Stimulated activated CD8-positive, alpha-beta memory T cell treated with anti-CD3 and anti-CD28 coated beads, Interleukin-4, amount 100 ng/mL, for 24 hours (primary cell): ENCODE measurements around the gene GALNT9.
"Not testable (repeated sequence)": the region's sequence is repeated elsewhere in the genome, so short reads cannot be mapped to it uniquely, and the experiment has no call there.

Source experiments
- DNase-seq: peaks from one replicate; pipeline ENCODE4 v3.0.0-alpha.2; 2020; ENCODE audit warnings: low read depth

GALNT9 gene

DNA sequence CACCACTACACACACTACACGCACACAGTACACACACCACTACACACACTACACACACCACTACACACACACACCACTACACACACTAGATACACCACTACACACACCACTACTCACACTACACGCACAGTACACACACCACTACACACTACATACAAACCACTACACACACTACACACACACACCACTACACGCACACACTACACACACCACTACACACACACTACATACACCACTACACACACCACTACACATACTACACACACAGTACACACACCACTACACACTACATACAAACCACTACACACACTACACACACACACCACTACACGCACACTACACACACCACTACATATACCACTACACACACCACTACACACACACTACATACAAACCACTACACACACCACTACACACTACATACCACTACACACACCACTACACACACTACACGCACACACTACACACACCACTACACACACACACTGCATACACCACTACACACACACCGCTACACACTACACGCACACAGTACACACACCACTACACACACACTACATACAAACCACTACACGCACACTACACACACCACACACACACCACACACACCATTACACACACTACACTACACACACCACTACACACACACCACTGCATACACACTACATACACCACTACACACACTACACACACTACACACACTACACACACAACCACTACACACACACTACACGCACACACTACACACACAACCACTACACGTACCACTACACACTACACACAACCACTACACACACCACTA, 173.4 kb downstream of the GALNT9 start:
- no peak for DNase-seq

DNA sequence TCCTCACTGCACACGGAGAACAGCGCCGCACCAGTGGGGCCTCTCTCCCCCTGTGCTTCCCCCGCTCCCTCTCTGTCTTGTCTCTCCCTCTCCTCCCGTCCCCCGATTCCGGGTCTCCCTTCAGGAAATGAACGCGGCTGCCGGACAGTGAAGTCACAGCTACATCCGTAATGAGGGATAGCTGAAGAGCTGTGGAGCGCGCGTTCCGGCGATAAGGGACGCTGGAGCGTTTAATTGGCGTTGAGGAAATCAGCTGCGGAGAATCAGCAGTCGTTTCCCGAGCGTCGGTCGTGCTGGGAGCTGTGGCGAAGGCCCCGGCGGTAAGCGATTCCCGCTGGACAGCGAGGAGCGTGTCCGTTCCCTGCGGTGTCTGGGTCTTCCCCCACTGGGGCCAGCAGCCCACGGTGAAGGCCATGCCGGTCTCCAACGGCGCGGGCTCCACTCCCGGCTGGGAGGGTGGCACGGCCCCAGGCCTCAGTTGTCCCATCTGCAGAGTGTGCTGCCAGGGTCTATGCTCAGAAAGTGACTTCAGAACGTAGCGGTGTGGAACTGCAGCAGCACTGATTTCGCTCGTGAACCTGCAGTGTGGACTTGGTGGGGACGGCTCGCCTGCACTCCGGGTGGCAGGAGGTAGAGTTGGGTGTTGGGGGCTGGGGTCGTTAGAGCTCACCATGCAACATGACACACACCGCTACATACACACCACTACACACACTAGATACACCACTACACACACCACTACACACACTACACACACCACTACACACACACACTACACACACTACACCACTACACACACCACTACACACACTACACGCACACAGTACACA, 174.2 kb downstream of the GALNT9 start:
- DNase-seq = no peak

DNA sequence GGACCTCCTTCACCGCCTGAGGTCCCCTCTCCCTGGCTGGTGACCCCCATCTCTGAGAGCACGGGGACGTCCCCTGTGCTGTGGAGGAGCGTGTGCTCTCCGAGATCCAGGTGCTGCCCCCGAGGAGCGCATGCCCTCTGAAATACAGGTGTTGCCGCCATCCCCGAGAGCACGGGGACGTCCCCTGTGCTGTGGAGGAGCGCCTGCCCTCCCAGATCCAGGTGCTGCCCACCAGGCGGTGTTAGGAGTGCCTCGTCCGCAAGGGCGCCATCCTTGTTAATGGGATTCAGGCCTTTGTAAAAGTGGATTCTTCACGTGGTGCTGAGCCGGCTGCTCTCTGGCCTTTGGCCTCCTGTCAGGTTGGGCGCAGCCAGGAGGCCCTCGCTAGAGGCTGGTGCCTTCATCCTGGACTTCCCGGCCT, 175.0 kb downstream of the GALNT9 start:
- no peak for DNase-seq

DNA sequence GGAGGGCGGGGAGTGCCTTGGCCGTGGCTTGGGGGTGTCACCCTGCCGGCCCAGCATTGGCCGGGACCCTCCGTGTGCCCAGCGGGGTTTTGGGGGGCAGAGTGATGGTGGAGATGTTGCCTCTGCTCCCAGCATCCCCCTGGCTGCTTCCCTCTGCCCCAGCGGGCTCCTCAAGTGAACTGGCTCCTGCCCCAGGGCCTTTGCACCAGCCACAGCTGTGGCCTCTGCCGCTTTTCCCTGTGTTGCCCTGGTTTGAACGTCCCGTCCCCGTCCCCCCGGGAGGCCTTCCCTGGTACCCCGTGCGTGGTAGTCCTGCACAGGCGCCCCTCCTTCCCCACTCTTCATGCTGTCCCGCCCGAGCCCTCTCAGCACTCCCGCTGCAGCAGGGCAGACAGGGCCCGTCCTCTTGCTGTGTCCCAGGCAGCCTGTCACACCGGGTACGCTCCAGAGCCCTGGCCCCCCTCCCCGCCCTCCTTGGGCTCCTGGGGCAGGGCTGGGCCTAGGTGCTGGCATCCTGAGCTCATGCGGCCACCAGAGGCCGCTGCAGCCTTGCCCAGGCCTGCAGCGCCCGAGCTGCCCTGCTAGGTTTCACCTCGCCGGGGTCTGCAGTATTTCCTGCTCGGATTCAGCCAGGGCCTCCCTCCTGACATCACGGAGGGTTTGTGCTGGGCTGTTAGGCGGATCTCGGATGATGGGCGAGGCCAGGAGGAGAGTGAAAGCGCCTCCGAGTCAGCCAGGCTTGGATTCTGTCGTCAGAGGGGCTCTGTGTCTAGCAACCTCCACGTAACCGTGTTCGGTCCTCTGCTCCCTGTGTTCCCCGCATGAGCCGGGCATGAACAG, 175.7 kb downstream of the GALNT9 start:
- DNase-seq = peak; percentile 50

DNA sequence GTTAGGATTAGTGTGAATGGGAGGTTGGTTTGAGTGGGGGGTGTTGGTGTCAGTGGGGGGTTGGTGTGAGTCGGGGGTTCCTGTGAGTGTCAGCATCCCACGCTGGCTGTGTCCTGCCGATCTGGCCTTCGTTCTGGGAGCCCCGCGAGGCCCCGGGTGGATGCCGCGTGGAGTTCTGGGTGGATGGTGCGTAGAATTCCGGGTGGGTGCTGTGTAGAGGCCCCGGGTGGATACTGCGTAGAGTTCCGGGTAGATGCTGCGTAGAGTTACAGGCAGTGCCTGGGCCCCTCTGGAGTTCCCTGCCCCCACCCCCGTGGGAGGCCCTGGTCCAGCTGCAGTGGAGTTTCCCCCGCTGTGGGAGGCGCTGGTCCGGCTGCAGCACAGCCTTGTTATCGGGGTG, 176.4 kb downstream of the GALNT9 start:
- no peak for DNase-seq

DNA sequence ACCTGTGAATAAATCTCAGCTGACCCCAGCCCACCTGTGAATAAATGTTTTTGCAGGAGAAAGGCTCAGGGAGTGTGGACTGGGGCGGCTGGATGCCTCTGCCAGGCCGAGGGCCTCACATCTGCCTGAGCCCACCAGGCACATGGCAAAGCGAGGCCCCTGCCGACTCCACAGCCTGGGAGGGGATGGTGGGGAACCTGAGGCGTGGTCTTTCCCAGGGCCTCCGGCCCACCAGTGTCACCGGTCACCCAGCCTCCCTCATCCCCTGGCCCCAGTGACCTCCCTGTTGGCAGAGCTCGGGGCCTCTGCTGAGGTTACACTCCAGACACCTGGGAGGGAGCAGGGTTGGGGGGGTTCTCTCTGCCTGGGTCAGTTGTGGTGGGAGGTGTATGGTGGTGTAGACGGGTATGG, 177.0 kb downstream of the GALNT9 start:
- DNase-seq = no peak

DNA sequence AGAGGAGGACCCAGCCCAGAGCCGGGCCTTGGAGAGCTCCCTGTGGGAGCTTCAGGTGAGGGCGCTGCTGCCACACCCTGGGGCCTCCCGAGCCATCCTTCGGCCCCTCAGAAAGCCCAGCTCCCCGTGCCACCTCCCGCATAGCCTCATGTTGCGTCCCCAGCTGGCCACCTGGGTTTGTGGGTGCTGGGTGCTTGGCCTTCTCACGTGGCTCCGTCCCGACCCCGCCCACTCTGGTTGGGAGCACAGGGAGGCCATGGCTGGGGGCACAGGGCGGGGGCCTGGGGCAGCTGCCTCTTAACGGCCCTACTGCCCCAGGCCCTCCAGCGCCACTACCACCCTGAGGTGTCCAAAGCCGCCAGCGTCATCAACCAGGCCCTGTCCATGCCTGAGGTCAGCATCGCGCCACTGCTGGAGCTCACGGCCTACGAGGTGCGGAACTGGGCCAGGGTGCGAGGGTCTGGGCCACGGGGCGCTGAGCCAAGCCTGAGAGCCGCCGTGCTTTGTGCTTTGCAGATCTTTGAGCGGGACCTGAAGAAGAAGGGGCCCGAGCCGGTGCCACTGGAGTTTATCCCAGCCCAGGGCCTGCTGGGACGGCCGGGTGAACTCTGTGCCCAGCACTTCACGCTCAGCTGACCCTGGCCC, 177.5 kb downstream of the GALNT9 start:
- DNase-seq = no peak

DNA sequence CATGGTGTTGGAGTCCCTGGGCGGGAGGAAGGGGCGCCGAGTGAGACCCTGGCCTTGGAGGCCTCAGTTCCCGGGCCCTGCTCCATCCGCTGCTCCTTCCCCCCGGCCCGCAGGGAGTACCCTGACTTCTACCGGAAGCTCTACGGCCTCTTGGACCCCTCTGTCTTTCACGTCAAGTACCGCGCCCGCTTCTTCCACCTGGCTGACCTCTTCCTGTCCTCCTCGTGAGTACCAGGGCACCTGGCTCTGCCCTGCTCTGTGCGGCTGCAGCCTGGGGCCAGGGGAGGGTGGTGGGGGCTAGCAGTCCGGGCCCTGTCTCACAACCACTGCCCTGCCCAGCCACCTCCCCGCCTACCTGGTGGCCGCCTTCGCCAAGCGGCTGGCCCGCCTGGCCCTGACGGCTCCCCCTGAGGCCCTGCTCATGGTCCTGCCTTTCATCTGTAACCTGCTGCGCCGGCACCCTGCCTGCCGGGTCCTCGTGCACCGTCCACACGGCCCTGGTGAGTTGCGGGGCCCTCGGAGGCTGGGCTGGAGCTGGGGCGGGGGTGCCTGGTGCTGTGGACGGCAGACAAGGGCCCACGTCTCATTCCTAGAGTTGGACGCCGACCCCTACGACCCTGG, 178.1 kb downstream of the GALNT9 start:
- DNase-seq = no peak

DNA sequence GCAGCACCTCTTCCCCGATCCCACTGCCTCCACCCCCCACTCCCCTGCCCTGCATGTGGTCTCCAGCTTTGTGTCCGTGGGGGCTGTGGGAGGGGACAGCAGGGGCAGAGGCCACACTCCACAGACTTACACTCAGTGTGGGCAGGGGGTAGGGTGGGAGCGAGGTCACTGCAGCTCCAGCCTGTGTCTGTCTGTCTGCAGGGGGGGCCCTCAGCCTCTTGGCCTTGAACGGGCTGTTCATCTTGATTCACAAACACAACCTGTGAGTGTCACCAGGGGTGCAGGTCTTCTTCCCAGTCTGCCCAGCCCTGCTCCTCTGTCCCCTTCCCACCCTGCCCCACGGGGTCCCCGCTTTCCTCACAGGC, 178.6 kb downstream of the GALNT9 start:
- DNase-seq = no peak

DNA sequence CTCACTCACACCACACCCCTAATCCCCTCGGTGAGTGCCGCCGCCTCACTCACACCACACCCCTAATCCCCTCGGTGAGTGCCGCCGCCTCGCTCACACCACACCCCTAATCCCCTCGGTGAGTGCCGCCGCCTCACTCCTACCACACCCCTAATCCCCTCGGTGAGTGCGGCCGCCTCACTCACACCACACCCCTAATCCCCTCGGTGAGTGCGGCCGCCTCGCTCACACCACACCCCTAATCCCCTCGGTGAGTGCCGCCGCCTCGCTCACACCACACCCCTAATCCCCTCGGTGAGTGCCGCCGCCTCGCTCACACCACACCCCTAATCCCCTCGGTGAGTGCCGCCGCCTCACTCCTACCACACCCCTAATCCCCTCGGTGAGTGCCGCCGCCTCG, 179.9 kb downstream of the GALNT9 start:
- DNase-seq = not testable (repeated sequence)

DNA sequence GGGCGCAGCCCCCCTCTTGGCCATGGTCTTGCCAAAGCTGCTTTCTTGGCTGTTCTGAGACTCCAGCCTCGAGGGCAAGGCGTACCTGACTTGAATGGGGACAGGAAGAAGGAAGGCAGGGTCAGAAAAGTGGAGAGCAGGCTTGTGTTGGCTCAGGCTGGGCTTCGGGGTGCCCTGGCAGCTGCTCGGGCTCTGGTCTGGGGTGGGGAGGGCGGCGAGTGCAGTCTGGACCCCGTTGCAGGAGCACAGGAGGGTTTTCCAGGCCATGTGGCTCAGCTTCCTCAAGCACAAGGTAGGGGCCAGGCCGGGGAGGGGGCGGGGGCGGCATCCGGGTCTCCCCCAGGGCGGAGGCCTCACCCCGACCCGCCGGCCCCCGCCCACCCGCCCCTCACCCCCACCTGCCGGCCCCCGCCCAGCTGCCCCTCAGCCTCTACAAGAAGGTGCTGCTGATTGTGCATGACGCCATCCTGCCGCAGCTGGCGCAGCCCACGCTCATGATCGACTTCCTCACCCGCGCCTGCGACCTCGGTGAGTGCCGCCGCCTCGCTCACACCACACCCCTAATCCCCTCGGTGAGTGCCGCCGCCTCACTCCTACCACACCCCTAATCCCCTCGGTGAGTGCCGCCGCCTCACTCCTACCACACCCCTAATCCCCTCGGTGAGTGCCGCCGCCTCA, 180.9 kb downstream of the GALNT9 start:
- DNase-seq = no peak

DNA sequence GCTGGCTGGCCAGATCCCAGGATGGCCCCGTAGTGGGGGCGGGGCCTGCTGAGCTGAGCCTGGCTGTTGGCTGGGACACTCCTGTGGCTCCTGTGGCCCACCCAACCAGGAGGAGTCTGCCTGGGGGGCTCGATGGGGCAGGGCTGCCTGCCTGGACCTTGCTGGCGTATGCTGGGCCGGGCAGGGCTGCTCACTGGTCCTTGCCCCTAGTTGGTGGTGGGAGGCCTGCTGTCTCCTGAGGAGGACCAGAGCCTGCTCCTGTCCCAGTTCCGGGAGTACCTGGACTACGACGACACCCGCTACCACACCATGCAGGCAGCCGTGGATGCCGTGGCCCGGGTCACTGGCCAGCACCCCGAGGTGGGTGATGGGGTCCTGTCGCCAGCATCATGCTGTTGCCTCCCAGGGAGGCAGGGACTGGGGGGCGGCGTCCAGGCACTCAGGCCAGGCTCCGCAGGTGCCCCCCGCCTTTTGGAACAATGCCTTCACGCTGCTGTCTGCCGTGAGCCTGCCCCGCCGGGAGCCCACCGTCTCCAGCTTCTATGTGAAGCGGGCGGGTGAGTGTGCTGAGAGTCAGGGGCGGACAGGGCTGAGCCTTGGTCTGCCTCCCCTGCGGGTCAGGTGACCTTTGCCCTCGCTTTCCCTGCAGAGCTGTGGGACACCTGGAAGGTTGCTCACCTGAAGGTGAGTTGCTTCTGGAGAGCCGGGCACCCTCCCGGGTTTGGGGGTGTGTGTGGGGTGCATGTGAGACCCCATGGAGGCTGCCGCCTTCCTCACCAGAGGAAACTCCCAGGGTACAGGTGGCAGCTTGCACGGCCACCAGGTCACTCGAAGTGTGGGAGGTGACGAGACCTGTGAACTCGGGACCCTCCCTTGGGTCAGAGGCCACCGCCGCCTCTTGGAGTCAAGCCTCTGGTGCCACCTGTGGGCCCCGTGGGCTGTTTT, 181.7 kb downstream of the GALNT9 start:
- no peak for DNase-seq

DNA sequence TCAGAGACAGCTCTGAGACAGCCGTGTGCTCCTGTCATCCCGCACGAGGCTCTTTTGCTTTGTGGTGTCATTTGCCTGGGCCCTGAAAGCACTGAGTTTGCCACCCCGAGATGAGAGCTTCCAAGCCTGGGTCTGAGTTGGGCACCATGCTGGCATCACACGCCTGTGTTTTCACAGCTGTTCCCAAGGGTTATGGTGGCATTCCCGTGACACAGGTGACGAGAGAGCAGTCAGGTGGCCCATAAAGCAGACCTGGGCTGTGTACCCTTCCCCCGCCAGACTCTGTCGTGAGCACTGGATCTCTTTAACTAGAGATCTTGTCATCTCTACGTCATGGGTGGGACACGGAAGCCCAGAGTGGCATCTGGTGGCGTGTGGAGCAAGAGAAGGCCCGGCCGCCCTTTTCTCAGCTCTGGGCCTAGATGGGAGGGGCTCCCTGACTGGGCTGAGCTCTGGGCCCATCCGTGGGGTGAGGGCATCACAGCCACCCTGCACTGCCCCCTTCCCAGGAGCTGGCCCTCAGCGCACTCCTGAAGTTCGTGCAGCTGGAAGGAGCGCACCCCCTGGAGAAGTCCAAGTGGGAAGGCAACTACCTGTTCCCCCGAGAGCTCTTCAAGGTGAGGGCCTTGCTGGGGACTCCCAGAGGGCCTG, 182.5 kb downstream of the GALNT9 start:
- no peak for DNase-seq
